H1 (cell line): ENCODE measurements around the gene ADAMTSL2.

Source experiments
- CHD1 ChIP-seq: IDR thresholded peaks from 2 replicates; pipeline ENCODE4 v1.6.1; 2012; ENCODE audit warnings: low read depth, low read length, improper control_type of control experiment
- CTBP2 ChIP-seq: IDR thresholded peaks from 2 replicates; pipeline ENCODE4 v1.7.0; 2011; ENCODE audit warnings: borderline replicate concordance, mild to moderate bottlenecking, moderate library complexity, mixed read lengths, low read length; ENCODE audit not compliant: insufficient read depth, insufficient read length
- POLR2A ChIP-seq, 2 experiments: IDR thresholded peaks; 1 replicate in 1 of 2; 2 replicates in 1 of 2; pipeline ENCODE4 v1.6.1; 2011; ENCODE audit warnings: low read depth in 2 of 2, low read length in 2 of 2, mild to moderate bottlenecking in 2 of 2; ENCODE audit errors: control extremely low read depth in 1 of 2
- TF ChIP-seq, protein P1 (sequence below), 3 experiments: IDR thresholded peaks; 1 replicate in 2 of 3; 2 replicates in 1 of 3; pipeline versions ENCODE4 v1.5.1 to v1.6.1; 2011; ENCODE audit warnings: low read length in 3 of 3, mild to moderate bottlenecking in 3 of 3, inconsistent platforms in 2 of 3, low read depth in 1 of 3, moderate library complexity in 1 of 3; ENCODE audit not compliant: insufficient read depth in 1 of 3; ENCODE audit errors: control extremely low read depth in 1 of 3

DNA sequence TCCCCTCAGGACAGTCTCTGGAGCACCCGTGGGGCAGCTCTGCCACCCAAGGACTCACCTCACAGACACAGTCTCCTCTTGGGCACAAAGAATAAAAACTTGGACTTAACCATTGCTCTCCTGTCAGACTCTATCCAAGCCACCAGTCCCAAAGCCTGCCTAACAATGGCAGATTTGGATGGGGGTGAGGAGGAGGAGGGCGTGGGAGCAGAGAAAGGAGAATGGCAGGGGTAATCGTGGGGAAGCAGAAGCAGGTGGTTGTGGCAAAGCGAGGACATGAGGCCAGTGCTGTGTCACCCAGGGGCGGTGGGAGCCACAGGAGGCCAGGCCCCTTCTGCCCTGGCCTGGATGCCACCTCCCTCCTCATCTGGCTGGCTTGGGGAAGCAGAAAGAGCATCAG is 80.2 kb downstream of the ADAMTSL2 start:
- TF ChIP-seq CTBP2 (no peak), POLR2A (IDR thresholded peaks at IDR 0.05; ENCODE audit: control extremely low read depth in 1 of 2, low read depth in 2 of 2, low read length in 2 of 2) (no peak), CHD1 (no peak)
- TF ChIP-seq, protein P1, sequence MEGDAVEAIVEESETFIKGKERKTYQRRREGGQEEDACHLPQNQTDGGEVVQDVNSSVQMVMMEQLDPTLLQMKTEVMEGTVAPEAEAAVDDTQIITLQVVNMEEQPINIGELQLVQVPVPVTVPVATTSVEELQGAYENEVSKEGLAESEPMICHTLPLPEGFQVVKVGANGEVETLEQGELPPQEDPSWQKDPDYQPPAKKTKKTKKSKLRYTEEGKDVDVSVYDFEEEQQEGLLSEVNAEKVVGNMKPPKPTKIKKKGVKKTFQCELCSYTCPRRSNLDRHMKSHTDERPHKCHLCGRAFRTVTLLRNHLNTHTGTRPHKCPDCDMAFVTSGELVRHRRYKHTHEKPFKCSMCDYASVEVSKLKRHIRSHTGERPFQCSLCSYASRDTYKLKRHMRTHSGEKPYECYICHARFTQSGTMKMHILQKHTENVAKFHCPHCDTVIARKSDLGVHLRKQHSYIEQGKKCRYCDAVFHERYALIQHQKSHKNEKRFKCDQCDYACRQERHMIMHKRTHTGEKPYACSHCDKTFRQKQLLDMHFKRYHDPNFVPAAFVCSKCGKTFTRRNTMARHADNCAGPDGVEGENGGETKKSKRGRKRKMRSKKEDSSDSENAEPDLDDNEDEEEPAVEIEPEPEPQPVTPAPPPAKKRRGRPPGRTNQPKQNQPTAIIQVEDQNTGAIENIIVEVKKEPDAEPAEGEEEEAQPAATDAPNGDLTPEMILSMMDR (IDR thresholded peaks at IDR 0.05; ENCODE audit: control extremely low read depth in 1 of 3, insufficient read depth in 1 of 3, low read depth in 1 of 3, low read length in 3 of 3), result no peak
